Astrocyte (in vitro differentiated cells and primary cell): Measurements from ENCODE around the gene F2.

ENCODE experiments used
- EZH2 ChIP-seq: IDR thresholded peaks from 2 replicates; pipeline ENCODE4 v1.6.1; 2012; ENCODE audit warnings: mild to moderate bottlenecking, low read length, inconsistent platforms; ENCODE audit not compliant: insufficient read depth
- TF ChIP-seq, protein P1 (sequence below): IDR thresholded peaks from 2 replicates; pipeline ENCODE4 v1.5.1; 2011; ENCODE audit warnings: low read depth, mild to moderate bottlenecking, inconsistent platforms, low read length, moderate library complexity; ENCODE audit not compliant: insufficient read depth

DNA sequence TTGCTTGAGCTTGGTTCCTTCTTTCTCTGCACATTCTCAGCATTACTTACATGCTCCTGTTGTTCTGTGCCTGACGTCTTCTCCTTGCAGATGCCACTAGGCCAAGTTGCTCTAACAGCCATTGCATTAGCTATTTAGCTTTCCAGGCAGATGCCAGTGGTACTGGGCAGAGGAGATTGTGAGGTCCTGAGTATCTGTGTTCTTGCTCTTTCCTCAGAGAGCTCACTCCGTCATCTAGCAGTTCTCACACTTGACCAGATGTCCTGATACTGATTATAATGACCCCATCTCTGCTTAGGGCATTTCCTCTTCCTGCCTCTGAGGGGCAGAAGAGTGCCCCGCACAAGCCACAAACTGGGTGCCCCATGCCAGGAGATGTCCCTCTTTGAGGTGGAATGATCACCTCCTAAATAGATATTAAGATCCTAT lies 49.3 kb upstream of the F2 start:
- TF ChIP-seq EZH2, result no peak
- TF ChIP-seq, protein P1, sequence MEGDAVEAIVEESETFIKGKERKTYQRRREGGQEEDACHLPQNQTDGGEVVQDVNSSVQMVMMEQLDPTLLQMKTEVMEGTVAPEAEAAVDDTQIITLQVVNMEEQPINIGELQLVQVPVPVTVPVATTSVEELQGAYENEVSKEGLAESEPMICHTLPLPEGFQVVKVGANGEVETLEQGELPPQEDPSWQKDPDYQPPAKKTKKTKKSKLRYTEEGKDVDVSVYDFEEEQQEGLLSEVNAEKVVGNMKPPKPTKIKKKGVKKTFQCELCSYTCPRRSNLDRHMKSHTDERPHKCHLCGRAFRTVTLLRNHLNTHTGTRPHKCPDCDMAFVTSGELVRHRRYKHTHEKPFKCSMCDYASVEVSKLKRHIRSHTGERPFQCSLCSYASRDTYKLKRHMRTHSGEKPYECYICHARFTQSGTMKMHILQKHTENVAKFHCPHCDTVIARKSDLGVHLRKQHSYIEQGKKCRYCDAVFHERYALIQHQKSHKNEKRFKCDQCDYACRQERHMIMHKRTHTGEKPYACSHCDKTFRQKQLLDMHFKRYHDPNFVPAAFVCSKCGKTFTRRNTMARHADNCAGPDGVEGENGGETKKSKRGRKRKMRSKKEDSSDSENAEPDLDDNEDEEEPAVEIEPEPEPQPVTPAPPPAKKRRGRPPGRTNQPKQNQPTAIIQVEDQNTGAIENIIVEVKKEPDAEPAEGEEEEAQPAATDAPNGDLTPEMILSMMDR, result no peak
